ENCODE measurements around the gene BSG.
"Not testable (repeated sequence)": the region's sequence is repeated elsewhere in the genome, so short reads cannot be mapped to it uniquely, and the experiment has no call there.

BSG gene

DNA sequence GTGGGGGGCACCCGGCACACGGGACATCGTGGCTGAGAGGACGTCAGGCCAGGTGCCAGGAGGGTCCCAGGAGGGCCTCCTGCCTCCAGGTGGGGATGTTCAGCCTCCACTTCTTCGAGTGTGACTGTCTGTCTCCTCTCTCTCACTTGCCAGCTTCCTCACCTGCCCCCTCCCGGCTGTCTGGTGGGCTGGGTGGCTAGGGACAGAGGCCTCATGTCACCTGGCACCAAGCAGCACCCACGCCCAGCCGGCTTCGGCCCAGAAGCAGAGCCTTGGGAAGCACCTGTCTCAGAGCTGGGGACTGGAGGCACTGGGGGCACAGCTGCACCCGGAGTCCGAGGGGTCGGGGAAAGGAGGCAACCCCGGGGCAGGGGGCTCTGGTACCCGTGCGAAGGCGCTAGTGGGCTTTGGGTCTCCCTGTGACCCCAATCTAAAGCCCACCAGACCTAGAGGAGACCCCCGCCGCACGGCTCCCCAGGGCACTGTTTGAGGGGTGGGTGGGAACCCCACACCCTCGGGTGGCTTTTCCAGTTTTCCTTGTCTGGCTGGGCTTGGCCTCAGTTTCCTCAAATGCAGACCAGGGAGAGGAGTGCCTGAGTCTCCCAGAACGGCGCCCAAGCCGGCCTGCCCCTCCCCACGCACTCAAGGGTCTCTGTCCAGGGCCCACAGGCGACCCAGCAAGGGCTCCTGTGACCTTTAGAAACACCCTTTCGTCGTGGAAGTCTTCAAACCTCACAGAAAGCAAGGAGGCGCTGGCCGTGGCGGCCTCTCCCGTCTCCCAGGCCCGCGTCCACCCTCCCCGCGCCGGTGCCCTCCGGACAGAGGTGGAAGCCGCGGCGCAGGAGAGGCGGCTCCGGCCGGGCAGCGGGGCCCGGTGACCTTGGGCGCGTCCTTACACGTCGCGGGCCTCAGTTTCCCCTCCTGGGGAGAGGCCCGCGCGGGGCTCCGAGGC, 16.6 kb downstream of the BSG start:
- no peak for DNase-seq

DNA sequence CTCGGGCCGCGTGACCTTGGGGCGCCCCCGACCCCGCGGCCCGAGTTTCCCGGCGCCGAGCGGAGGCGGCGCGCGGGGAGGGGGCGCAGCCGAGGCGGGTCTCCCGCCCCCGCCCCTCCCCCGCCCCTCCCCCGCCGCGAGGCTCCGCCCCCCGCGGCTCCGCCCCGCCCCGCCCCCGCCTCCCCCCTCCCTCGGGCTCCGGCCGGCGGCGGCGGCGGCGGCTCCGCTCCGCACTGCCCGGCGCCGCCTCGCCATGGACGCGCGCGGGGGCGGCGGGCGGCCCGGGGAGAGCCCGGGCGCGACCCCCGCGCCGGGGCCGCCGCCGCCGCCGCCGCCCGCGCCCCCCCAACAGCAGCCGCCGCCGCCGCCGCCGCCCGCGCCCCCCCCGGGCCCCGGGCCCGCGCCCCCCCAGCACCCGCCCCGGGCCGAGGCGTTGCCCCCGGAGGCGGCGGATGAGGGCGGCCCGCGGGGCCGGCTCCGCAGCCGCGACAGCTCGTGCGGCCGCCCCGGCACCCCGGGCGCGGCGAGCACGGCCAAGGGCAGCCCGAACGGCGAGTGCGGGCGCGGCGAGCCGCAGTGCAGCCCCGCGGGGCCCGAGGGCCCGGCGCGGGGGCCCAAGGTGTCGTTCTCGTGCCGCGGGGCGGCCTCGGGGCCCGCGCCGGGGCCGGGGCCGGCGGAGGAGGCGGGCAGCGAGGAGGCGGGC, 17.4 kb downstream of the BSG start, which contains the start of gene HCN2:
Gene HCN2 (plus strand): TSS at position 189 of the 703 bp plus-strand sequence. CDS start 65 bp downstream, at position 254.
- no peak for DNase-seq

DNA sequence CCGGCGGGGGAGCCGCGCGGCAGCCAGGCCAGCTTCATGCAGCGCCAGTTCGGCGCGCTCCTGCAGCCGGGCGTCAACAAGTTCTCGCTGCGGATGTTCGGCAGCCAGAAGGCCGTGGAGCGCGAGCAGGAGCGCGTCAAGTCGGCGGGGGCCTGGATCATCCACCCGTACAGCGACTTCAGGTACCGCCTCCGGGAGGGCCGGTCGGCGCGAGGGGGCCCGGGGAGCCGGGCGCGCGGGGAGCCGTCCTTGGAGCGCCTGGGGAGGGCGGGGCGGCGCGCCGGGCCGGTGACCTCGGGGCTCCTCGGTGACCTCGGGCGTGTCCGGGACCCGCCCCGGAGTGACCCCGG, 18.0 kb downstream of the BSG start:
- no peak for DNase-seq

DNA sequence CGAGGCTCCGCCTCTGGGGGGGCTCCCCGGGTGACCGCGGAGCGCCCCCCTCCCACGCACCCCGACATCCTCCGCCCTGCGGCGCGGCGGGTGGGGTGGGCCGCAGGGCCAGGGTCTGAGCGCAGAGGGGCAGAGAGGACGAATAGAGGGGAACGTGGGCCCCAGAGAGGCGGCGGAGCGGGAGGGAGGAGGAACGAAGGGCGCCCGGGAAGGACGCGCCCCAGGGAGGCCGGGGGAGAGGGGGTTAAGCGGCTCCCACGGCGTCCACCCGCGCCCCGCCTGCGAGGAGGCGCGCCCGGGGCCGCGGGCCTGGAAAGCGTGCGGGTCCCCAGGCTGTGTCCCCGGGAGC, 18.3 kb downstream of the BSG start:
- no peak for DNase-seq

DNA sequence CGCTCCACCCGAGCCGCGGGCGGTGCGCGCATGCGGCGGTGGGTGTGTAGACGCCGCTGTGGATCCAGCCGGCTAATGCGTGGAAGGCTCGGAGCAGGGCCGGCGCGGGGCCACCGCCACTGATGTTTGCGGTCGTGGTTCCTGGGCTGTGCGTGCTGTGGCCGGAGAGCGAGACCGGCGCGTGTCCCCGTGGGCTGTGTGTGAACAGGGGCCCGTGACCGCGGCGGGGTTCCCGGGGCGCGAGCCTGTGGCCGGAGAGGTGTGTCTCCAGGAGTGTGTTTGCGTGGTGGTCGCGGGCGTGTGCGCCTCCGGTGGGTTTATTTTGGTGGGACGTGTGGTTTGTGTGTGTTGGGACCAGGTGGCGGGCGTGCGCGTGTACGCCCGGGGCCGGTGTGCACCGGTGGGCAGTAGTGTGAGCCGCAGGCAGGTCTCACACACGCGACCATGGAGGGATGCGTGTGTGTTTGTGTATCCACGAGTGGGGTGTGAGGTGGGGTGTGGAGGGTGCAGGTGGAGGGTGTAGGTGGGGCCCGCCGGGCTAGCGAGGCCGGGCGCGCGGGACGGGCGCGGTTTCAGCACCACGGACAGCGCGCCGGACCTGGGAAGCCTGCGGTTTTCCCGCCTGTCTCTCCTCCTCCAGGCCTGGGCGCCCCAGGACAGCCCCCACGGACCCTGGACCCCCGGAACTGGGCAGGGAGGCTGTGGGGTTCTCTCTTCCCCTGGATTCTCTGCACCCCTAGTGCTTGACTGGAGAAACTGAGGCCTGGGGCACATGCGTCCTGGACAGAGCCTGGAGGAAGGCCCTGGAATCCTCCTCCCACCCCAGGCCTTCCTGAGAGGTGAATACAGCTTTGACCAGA, 18.9 kb downstream of the BSG start:
- no peak for DNase-seq

DNA sequence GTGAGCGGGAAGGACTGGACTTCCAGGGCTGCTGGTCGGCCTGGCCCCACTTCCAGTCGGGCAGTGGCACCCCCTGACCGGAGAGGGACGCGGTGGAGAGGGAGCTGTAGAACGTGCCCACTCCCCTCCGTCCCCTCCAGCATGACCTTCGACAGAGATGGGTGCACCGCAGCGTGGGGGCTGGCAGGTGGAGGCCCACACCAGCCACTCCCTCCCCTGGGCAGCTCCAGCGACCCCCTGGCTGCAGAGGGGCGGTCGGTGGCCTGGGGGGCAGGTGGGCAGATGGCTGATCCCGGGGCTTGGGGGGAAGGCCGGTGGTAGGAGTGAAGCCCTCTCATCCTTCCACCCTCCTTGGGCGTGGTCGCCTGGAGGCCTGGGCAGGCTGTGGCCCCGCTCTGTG, 19.7 kb downstream of the BSG start:
- DNase-seq, result no peak

DNA sequence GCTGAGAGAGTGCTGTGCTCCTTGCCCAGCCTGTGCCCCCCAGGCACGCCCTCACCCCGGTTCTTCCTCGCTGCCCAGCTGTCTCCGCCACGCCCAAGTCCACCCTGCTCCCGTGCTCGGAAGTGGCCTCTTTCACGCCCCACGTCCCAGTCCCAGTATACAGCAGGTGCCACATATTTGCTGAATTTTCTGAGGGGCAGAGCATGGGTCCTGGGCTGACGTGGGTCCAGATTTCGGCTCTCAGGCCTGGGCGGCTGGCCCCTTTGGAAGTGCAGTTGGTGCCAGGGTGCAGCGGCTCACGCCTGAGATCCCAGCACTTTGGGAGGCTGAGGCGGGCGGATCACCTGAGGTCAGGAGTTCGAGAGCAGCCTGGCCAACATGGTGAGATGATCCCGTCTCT, 20.7 kb downstream of the BSG start:
- no peak for DNase-seq

DNA sequence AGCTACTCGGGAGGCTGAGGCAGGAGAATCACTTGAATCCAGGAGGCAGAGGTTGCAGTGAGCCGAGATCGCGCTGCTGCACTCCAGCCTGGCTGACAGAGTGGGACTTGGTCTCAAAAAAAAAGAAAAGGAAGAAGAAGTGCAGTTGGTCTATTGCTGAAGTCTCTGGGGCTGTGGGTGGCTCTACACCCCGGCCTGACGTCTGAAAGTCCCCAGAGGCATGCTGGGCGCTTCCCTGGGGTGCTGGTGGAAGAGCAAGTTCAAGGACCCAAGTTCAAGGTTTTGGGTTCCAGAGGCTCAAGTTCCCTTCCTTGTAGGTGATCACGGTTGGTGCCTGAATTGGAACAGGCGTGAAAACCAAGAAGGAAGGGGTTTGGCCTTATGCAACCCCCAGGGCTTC, 21.1 kb downstream of the BSG start:
- DNase-seq, result no peak

DNA sequence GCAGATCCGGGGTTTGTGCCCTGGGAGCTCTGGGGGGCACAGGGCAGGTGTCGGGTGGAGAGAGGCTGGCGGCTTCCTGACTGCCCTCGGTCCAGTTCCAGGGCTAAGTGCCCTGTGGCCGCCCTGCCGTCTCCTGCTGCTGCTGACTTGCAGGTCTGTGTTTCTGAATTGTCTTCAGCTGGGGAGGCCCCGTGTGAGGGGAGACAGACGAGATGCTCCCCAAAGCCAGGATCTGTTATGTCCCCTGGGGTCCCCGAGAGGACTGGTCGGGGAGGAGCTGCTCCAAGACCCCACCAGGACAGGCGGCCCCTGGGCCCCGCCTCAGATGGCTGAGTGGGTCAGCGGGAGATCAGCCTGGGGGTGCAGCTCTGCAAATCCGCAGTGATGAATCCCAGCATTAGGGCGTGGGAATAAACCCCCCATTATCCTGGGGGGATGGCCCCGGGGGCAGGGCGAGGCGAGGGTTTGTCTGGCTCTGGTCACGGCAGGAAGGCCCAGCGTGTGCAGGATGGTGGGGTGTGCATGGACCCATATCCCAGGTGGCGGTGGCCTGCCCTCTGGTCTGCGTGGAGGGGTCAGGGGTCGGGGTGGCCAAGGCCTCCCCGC, 22.0 kb downstream of the BSG start:
- DNase-seq, result no peak

DNA sequence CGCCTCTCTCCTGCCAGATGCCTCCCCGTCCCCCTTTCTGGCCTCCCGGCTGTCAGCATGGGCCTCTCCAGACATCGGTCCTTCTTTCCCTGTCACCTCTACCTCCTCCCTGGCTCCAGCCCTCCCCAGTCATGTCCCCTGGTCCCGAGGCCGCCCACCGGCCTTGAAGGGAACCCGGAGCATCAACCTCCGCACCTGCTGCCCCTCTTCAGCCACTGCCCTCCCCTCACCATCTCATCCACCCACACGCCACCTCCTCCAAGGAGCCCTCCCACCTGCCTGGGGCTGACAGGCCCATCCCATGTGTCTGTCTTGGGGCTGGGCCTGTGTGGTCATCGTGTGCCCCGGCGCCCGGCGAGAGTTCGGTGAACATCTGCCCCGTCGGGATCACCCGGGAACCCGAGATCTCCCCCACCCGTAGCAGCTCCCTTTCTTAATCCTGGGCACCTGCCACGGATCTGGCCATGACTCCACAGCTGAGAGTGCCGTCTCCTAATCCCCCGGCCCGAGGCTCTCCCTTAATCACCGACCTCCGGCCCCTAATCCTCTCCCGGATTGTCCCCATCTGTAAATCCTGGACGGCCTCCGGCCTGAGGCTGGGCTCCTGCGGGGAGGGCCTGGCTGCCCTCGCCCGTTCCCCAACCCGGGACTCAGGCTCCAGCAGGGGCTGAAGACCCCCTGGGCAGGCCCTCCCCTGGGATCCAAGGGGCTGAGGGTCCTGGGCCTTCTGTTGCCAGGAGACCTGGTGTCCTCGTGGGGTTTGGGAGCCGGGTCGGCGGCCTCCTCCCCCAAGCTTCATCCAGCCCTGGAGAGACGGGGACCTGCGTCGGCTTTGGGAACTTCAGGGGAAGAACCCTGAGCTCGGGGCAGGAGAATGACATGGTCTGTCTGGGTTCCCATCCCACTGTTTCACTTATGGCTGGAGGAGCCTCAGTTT, 23.2 kb downstream of the BSG start:
- no peak for DNase-seq

DNA sequence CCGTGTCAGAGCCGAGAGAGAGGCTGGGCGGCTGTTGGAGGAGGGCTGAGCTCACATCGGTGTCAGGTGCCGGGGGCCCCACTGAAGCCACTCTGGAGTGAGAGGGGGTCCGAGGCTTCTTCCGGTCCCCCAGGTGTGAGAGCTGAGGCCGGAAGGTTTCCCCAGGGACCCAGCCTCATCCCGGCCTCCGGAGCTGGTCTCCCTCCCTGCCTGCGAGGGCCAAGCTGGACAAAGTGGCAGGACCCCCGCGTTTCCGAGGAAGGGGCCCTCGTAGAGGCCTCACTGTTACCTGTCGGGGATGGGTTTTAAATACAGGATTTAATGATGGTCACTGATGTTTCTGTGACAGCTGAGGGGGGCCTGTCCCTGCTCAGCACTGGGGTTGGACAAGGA, 23.9 kb downstream of the BSG start:
- no peak for DNase-seq

DNA sequence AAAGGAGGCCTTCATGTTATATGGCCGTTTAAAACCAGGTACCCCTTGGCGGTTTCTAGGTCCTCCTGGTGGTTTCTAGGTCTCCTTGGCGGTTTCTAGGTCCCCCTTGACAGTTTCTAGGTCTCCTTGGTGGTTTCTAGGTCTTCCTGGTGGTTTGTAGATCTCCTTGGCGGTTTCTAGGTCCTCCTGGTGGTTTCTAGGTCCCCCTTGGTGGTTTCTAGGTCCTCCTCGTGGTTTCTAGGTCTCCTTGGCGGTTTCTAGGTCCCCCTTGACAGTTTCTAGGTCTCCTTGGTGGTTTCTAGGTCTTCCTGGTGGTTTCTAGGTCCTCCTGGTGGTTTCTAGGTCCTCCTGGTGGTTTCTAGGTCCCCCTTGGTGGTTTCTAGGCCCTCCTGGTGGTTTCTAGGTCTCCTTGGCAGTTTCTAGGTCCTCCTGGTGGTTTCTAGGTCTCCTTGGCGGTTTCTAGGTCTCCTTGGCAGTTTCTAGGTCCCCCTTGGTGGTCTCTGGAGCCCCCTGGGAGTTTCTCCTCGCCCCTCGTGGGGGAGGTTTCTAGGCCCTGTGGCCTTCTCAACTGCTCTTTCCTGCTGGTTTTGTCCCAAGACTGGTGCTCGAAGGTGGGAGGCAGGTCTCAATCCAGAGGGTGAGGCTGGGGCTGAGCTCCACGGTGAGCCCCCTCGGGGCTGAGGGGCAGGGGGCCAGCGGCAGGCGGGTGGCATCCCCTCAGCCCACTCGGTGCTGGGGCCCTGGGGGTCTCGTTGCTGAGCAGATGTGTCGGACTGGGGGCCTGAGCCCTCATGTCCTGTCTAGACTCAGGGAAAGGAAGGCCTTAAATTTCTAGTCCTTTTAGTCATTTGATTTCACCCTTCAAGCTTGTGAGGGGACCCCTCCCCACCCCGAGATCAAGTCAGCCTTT, 25.3 kb downstream of the BSG start:
- no peak for DNase-seq

DNA sequence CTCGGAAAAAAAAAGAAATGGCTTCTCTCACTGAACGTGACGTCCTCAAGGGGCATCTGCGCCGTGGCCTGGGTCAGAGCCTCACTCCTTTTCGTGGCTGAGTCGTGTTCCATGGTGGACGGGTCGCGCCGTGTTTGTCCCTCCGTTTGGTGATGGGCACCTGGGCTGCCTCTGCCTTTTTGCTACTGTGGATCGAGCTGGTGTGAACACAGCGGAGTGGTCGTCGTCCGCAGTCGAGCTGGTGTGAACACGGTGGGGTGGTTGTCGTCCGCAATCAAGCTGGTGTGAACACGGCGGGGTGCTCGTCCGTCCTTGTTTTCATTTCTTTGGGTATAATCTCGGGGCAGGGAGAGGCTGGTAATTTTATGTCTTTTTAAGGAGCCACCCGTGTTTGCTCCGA, 28.9 kb downstream of the BSG start:
- DNase-seq, result no peak

DNA sequence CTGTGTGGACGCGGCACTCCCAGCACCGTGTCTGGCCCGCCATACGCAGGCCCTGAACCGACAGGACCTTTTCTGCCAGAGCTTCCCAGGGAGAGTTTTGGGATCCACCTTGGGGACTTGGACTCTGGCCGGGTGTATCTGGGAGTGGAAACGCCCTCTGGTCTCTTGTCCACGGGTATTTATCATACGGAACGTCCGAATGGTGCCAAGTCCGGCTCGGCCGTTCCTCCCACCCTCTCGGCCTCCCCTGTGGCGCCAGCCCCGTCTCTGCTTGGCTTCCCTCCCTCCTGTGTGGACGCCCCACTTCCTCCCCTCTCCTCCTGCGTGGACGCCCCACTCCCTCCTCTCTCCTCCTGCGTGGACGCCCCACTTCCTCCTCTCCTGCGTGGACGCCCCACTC, 29.4 kb downstream of the BSG start:
- DNase-seq, result no peak

DNA sequence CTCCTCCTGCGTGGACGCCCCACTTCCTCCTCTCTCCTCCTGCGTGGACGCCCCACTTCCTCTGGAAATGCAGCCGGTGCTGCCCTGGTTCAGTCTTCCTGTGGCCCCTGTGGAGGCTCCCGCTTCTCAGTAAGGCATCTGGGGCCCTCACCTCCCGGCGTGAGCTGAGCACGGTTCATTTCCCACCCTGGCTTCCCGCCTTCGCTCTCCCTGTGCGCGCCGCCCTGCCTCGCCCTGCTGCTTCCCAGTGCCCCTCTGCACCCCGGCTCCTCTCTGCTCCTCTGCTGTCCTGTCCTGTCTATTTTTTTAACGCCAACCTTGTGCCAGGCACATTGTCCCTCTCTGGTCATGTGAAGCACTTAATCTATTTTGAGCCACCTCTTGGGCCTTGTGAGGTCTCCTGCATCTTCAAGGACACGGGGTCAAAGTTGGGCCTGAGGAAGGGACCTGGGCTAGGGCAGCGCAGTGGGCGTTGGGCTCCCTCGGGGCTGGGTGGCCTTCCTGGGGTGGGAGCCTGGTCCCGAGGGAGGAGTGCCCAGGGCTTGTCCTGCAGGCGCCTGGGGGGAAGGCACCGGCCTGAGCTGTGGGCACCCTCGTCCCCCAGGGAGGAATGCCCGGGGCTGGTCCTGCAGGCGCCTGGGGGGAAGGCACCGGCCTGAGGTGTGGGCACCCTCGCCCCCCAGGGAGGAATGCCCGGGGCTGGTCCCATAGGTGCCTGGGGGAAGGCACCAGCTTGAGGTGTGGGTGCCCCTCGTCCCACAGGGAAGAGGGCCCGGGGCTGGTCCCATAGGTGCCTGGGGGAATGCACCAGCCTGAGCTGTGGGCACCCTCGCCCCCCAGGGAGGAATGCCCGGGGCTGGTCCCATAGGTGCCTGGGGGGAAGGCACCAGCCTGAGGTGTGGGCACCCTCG, 30.2 kb downstream of the BSG start:
- no peak for DNase-seq

DNA sequence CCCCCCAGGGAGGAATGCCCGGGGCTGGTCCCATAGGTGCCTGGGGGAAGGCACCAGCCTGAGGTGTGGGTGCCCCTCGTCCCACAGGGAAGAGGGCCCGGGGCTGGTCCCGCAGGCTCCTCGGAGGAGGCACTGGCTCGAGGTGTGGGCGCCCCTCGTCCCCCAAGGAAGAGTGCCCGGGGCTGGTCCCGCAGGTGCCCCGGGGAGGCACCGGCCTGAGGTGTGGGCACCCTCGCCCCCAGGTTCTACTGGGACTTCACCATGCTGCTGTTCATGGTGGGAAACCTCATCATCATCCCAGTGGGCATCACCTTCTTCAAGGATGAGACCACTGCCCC, 30.9 kb downstream of the BSG start:
- DNase-seq, result not testable (repeated sequence)

DNA sequence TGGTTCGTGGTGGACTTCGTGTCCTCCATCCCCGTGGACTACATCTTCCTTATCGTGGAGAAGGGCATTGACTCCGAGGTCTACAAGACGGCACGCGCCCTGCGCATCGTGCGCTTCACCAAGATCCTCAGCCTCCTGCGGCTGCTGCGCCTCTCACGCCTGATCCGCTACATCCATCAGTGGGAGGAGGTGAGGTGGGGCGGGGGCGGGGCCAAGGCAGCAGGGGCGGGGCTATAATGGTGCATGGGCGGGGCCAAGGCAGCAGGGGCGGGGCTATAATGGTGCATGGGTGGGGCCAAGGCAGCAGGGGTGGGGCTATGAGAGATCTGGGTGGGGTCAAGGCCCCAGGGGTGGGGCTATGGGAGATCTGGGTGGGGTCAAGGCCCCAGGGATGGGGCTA, 31.4 kb downstream of the BSG start:
- DNase-seq, result not testable (repeated sequence)

DNA sequence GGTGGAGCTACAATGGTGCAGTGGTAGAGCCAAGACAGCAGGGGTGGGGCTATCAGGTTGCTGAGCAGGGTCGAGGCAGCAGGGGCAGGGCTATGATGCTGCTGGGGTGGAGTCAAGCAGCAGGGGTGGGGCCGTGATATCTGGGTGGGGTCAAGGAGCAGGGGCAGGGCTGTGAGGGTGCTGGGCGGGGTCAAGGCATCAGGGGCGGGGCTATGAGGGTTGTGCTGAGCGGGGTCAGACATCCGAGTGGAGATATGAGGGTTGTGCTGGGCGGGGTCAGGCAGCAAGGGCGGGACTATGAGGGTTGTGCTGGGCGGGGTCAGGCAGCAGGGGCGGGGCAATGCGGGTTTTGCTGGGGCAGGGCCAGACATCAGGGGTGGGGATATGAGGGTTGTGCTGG, 32.0 kb downstream of the BSG start:
- peak; percentile 34 for DNase-seq

DNA sequence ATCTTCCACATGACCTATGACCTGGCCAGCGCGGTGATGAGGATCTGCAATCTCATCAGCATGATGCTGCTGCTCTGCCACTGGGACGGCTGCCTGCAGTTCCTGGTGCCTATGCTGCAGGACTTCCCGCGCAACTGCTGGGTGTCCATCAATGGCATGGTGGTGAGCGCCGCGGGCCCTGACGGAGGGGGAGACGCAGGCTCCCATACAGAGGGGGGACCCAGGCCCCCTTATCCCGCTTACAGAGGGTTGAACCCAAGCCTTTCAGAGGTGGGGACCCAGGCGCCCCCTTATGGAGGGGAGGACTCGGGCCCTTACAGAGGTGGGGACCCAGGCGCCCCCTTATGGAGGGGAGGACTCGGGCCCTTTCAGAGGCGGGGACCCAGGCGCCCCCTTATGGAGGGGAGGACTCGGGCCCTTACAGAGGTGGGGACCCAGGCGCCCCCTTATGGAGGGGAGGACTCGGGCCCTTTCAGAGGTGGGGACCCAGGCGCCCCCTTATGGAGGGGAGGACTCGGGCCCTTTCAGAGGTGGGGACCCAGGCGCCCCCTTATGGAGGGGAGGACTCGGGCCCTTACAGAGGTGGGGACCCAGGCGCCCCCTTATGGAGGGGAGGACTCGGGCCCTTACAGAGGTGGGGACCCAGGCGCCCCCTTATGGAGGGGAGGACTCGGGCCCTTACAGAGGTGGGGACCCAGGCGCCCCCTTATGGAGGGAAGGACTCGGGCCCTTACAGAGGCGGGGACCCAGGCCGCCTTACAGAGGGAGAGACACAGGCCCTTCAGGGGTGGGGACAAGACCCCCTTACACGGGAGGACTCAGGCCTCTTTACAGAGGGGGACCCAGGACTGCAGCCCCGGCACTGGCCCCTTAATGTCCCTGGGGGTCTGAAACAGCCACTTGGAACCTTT, 32.9 kb downstream of the BSG start:
- DNase-seq, result not testable (repeated sequence)

All from CD4-positive, alpha-beta T cell treated with Interferon gamma for 1 hour (primary cell).